ENCODE data around the gene PRDM16.

Gene PRDM16

GRCh38 chr1:3226701-3227350 lies 157.8 kb downstream of the PRDM16 start:
- H3K4me3 ChIP-seq (ENCODE audit: low read depth in 1 of 2, low read length in 2 of 2), result no peak overlapping the region
- no peaks in the 10 kb centered on the region for H3K9me3 ChIP-seq (ENCODE audit: control insufficient read depth in 1 of 2, low read length in 2 of 2)
- H3K9ac ChIP-seq (ENCODE audit: low read depth in 1 of 2, low read length in 2 of 2), result no peak overlapping the region
- H3K27ac ChIP-seq (ENCODE audit: low read depth, low read length), result no peak overlapping the region
- no peaks in the 10 kb centered on the region for H3K27me3 ChIP-seq (ENCODE audit: control insufficient read depth in 1 of 2, insufficient read depth in 2 of 2, low read length in 2 of 2)
- peaks cover 15 to 19% of the 10 kb centered on the region in 2 donors for H3K4me1 ChIP-seq (ENCODE audit: control insufficient read depth in 1 of 2, insufficient read depth in 2 of 2, low read length in 2 of 2)
- peaks cover 0 to 5% of the 10 kb centered on the region in 2 donors for H3K36me3 ChIP-seq (ENCODE audit: control insufficient read depth in 1 of 2, insufficient read depth in 2 of 2, low read length in 2 of 2)

- no peak overlapping the region for H3K9ac ChIP-seq (ENCODE audit: low read depth in 1 of 2, low read length in 2 of 2)
- H3K27me3 ChIP-seq (ENCODE audit: control insufficient read depth in 1 of 2, insufficient read depth in 2 of 2, low read length in 2 of 2), result no peaks in the 10 kb centered on the region
- H3K36me3 ChIP-seq (ENCODE audit: control insufficient read depth in 1 of 2, insufficient read depth in 2 of 2, low read length in 2 of 2), result peaks cover 0 to 5% of the 10 kb centered on the region in 2 donors
- no peak overlapping the region for H3K27ac ChIP-seq (ENCODE audit: low read depth, low read length)
- H3K4me3 ChIP-seq (ENCODE audit: low read depth in 1 of 2, low read length in 2 of 2), result no peak overlapping the region
- H3K9me3 ChIP-seq (ENCODE audit: control insufficient read depth in 1 of 2, low read length in 2 of 2), result no peaks in the 10 kb centered on the region
- peaks cover 13 to 15% of the 10 kb centered on the region in 2 donors for H3K4me1 ChIP-seq (ENCODE audit: control insufficient read depth in 1 of 2, insufficient read depth in 2 of 2, low read length in 2 of 2)
These were observed 158.3 kb downstream of the PRDM16 start for GRCh38 chr1:3227351-3227704.

- H3K4me3 ChIP-seq (ENCODE audit: low read depth in 1 of 2, low read length in 2 of 2), result no peak overlapping the region
- peaks cover 7 to 9% of the 10 kb centered on the region in 2 donors for H3K4me1 ChIP-seq (ENCODE audit: control insufficient read depth in 1 of 2, insufficient read depth in 2 of 2, low read length in 2 of 2)
- H3K36me3 ChIP-seq (ENCODE audit: control insufficient read depth in 1 of 2, insufficient read depth in 2 of 2, low read length in 2 of 2), result peaks cover 0 to 5% of the 10 kb centered on the region in 2 donors
- no peaks in the 10 kb centered on the region for H3K9me3 ChIP-seq (ENCODE audit: control insufficient read depth in 1 of 2, low read length in 2 of 2)
- no peak overlapping the region for H3K27ac ChIP-seq (ENCODE audit: low read depth, low read length)
- H3K27me3 ChIP-seq (ENCODE audit: control insufficient read depth in 1 of 2, insufficient read depth in 2 of 2, low read length in 2 of 2), result no peaks in the 10 kb centered on the region
- H3K9ac ChIP-seq (ENCODE audit: low read depth in 1 of 2, low read length in 2 of 2), result no peak overlapping the region
These were observed 158.9 kb downstream of the PRDM16 start for GRCh38 chr1:3227893-3228292.

GRCh38 chr1:3229081-3229725 lies 160.2 kb downstream of the PRDM16 start:
- Histone ChIP-seq H3K9ac (ENCODE audit: low read depth in 1 of 2, low read length in 2 of 2) (no peak overlapping the region), H3K9me3 (ENCODE audit: control insufficient read depth in 1 of 2, low read length in 2 of 2) (no peaks in the 10 kb centered on the region), H3K4me1 (ENCODE audit: control insufficient read depth in 1 of 2, insufficient read depth in 2 of 2, low read length in 2 of 2) (peaks cover 0 to 3% of the 10 kb centered on the region in 2 donors), H3K27me3 (ENCODE audit: control insufficient read depth in 1 of 2, insufficient read depth in 2 of 2, low read length in 2 of 2) (no peaks in the 10 kb centered on the region), H3K4me3 (ENCODE audit: low read depth in 1 of 2, low read length in 2 of 2) (no peak overlapping the region), H3K27ac (ENCODE audit: low read depth, low read length) (no peak overlapping the region), H3K36me3 (ENCODE audit: control insufficient read depth in 1 of 2, insufficient read depth in 2 of 2, low read length in 2 of 2) (peaks cover 0 to 5% of the 10 kb centered on the region in 2 donors)

GRCh38 chr1:3230553-3230952 lies 161.6 kb downstream of the PRDM16 start:
- Histone ChIP-seq H3K9ac (ENCODE audit: low read depth in 1 of 2, low read length in 2 of 2) (no peak overlapping the region), H3K4me1 (ENCODE audit: control insufficient read depth in 1 of 2, insufficient read depth in 2 of 2, low read length in 2 of 2) (peaks cover 0 to 3% of the 10 kb centered on the region in 2 donors), H3K4me3 (ENCODE audit: low read depth in 1 of 2, low read length in 2 of 2) (no peak overlapping the region), H3K9me3 (ENCODE audit: control insufficient read depth in 1 of 2, low read length in 2 of 2) (no peaks in the 10 kb centered on the region), H3K27ac (ENCODE audit: low read depth, low read length) (no peak overlapping the region), H3K27me3 (ENCODE audit: control insufficient read depth in 1 of 2, insufficient read depth in 2 of 2, low read length in 2 of 2) (no peaks in the 10 kb centered on the region), H3K36me3 (ENCODE audit: control insufficient read depth in 1 of 2, insufficient read depth in 2 of 2, low read length in 2 of 2) (peaks cover 0 to 5% of the 10 kb centered on the region in 2 donors)

GRCh38 chr1:3231245-3231644 lies 162.2 kb downstream of the PRDM16 start:
- H3K27ac ChIP-seq (ENCODE audit: low read depth, low read length), result no peak overlapping the region
- H3K9me3 ChIP-seq (ENCODE audit: control insufficient read depth in 1 of 2, low read length in 2 of 2), result no peaks in the 10 kb centered on the region
- peaks cover 0 to 5% of the 10 kb centered on the region in 2 donors for H3K36me3 ChIP-seq (ENCODE audit: control insufficient read depth in 1 of 2, insufficient read depth in 2 of 2, low read length in 2 of 2)
- H3K4me3 ChIP-seq (ENCODE audit: low read depth in 1 of 2, low read length in 2 of 2), result no peak overlapping the region
- no peak overlapping the region for H3K9ac ChIP-seq (ENCODE audit: low read depth in 1 of 2, low read length in 2 of 2)
- H3K4me1 ChIP-seq (ENCODE audit: control insufficient read depth in 1 of 2, insufficient read depth in 2 of 2, low read length in 2 of 2), result no peaks in the 10 kb centered on the region
- no peaks in the 10 kb centered on the region for H3K27me3 ChIP-seq (ENCODE audit: control insufficient read depth in 1 of 2, insufficient read depth in 2 of 2, low read length in 2 of 2)

- H3K4me1 ChIP-seq (ENCODE audit: control insufficient read depth in 1 of 2, insufficient read depth in 2 of 2, low read length in 2 of 2), result no peaks in the 10 kb centered on the region
- H3K9me3 ChIP-seq (ENCODE audit: control insufficient read depth in 1 of 2, low read length in 2 of 2), result no peaks in the 10 kb centered on the region
- no peak overlapping the region for H3K27ac ChIP-seq (ENCODE audit: low read depth, low read length)
- H3K36me3 ChIP-seq (ENCODE audit: control insufficient read depth in 1 of 2, insufficient read depth in 2 of 2, low read length in 2 of 2), result peaks cover 0 to 5% of the 10 kb centered on the region in 2 donors
- no peak overlapping the region for H3K9ac ChIP-seq (ENCODE audit: low read depth in 1 of 2, low read length in 2 of 2)
- H3K4me3 ChIP-seq (ENCODE audit: low read depth in 1 of 2, low read length in 2 of 2), result no peak overlapping the region
- no peaks in the 10 kb centered on the region for H3K27me3 ChIP-seq (ENCODE audit: control insufficient read depth in 1 of 2, insufficient read depth in 2 of 2, low read length in 2 of 2)
These were observed 162.8 kb downstream of the PRDM16 start for GRCh38 chr1:3231826-3232225.

- Histone ChIP-seq H3K4me3 (ENCODE audit: low read depth in 1 of 2, low read length in 2 of 2) (no peak overlapping the region), H3K27me3 (ENCODE audit: control insufficient read depth in 1 of 2, insufficient read depth in 2 of 2, low read length in 2 of 2) (no peaks in the 10 kb centered on the region), H3K9ac (ENCODE audit: low read depth in 1 of 2, low read length in 2 of 2) (no peak overlapping the region), H3K4me1 (ENCODE audit: control insufficient read depth in 1 of 2, insufficient read depth in 2 of 2, low read length in 2 of 2) (peaks cover 0 to 6% of the 10 kb centered on the region in 2 donors), H3K27ac (ENCODE audit: low read depth, low read length) (no peak overlapping the region), H3K9me3 (ENCODE audit: control insufficient read depth in 1 of 2, low read length in 2 of 2) (no peaks in the 10 kb centered on the region), H3K36me3 (ENCODE audit: control insufficient read depth in 1 of 2, insufficient read depth in 2 of 2, low read length in 2 of 2) (peaks cover 0 to 5% of the 10 kb centered on the region in 2 donors)
These were observed 164.0 kb downstream of the PRDM16 start for GRCh38 chr1:3233031-3233430.

GRCh38 chr1:3233551-3233950 lies 164.5 kb downstream of the PRDM16 start:
- Histone ChIP-seq H3K4me1 (ENCODE audit: control insufficient read depth in 1 of 2, insufficient read depth in 2 of 2, low read length in 2 of 2) (peaks cover 0 to 7% of the 10 kb centered on the region in 2 donors), H3K9ac (ENCODE audit: low read depth in 1 of 2, low read length in 2 of 2) (no peak overlapping the region), H3K4me3 (ENCODE audit: low read depth in 1 of 2, low read length in 2 of 2) (no peak overlapping the region), H3K27me3 (ENCODE audit: control insufficient read depth in 1 of 2, insufficient read depth in 2 of 2, low read length in 2 of 2) (no peaks in the 10 kb centered on the region), H3K9me3 (ENCODE audit: control insufficient read depth in 1 of 2, low read length in 2 of 2) (no peaks in the 10 kb centered on the region), H3K27ac (ENCODE audit: low read depth, low read length) (no peak overlapping the region), H3K36me3 (ENCODE audit: control insufficient read depth in 1 of 2, insufficient read depth in 2 of 2, low read length in 2 of 2) (peaks cover 0 to 3% of the 10 kb centered on the region in 2 donors)

GRCh38 chr1:3234281-3234680 lies 165.3 kb downstream of the PRDM16 start:
- Histone ChIP-seq H3K27me3 (ENCODE audit: control insufficient read depth in 1 of 2, insufficient read depth in 2 of 2, low read length in 2 of 2) (no peaks in the 10 kb centered on the region), H3K36me3 (ENCODE audit: control insufficient read depth in 1 of 2, insufficient read depth in 2 of 2, low read length in 2 of 2) (no peaks in the 10 kb centered on the region), H3K4me1 (ENCODE audit: control insufficient read depth in 1 of 2, insufficient read depth in 2 of 2, low read length in 2 of 2) (peaks cover 0 to 7% of the 10 kb centered on the region in 2 donors), H3K4me3 (ENCODE audit: low read depth in 1 of 2, low read length in 2 of 2) (no peak overlapping the region), H3K9ac (ENCODE audit: low read depth in 1 of 2, low read length in 2 of 2) (no peak overlapping the region), H3K27ac (ENCODE audit: low read depth, low read length) (no peak overlapping the region), H3K9me3 (ENCODE audit: control insufficient read depth in 1 of 2, low read length in 2 of 2) (no peaks in the 10 kb centered on the region)
